ENCODE results near the gene PRAME.

PRAME gene

GRCh38 chr22:22526125-22526912 lies 32.7 kb downstream of the PRAME start:
- DNase-seq, result no peak
- TF ChIP-seq, protein P1, sequence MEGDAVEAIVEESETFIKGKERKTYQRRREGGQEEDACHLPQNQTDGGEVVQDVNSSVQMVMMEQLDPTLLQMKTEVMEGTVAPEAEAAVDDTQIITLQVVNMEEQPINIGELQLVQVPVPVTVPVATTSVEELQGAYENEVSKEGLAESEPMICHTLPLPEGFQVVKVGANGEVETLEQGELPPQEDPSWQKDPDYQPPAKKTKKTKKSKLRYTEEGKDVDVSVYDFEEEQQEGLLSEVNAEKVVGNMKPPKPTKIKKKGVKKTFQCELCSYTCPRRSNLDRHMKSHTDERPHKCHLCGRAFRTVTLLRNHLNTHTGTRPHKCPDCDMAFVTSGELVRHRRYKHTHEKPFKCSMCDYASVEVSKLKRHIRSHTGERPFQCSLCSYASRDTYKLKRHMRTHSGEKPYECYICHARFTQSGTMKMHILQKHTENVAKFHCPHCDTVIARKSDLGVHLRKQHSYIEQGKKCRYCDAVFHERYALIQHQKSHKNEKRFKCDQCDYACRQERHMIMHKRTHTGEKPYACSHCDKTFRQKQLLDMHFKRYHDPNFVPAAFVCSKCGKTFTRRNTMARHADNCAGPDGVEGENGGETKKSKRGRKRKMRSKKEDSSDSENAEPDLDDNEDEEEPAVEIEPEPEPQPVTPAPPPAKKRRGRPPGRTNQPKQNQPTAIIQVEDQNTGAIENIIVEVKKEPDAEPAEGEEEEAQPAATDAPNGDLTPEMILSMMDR (IDR thresholded peaks at IDR 0.05; ENCODE audit: low read depth, low read length), result no peak
- H3K36me3 ChIP-seq, result no peaks in the 10 kb centered on the region
- no peak overlapping the region for H3K4me3 ChIP-seq (ENCODE audit: low read depth, low read length)
- no peaks in the 10 kb centered on the region for H3K9me3 ChIP-seq (ENCODE audit: severe bottlenecking)
- H3K27ac ChIP-seq, result no peak overlapping the region
- no peaks in the 10 kb centered on the region for H3K27me3 ChIP-seq (ENCODE audit: insufficient read depth, low read depth, severe bottlenecking)

DNA sequence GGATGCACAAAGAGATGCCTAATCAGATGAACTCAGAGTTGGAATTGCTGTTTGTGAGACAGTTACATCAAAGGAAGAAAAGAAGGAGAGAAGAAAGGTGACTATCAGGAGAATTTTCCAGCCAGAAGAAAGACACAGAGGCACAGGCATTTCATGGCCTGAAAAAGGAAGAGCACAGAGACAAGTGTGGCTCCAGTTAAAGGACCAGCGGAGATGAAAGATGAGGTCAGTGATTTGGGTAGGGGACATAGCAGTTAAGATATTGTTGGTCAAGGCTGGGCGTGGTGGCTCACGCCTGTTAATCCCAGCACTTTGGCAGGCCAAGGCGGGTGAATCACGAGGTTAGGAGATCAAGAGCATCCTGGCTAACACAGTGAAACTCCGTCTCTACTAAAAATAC lies 35.6 kb downstream of the PRAME start:
- H3K27ac ChIP-seq, result no peak overlapping the region
- H3K9me3 ChIP-seq (ENCODE audit: severe bottlenecking), result no peaks in the 10 kb centered on the region
- TF ChIP-seq, protein P1 (IDR thresholded peaks at IDR 0.05; ENCODE audit: low read depth, low read length), result no peak
- H3K27me3 ChIP-seq (ENCODE audit: insufficient read depth, low read depth, severe bottlenecking), result no peaks in the 10 kb centered on the region
- H3K4me3 ChIP-seq (ENCODE audit: low read depth, low read length), result no peak overlapping the region
- no peak for DNase-seq
- H3K36me3 ChIP-seq, result no peaks in the 10 kb centered on the region

GRCh38 chr22:22521631-22522030 lies 37.4 kb downstream of the PRAME start:
- no peak for DNase-seq
- TF ChIP-seq, protein P1 (IDR thresholded peaks at IDR 0.05; ENCODE audit: low read depth, low read length), result no peak
- Histone ChIP-seq H3K36me3 (no peaks in the 10 kb centered on the region), H3K27ac (no peak overlapping the region), H3K9me3 (ENCODE audit: severe bottlenecking) (no peaks in the 10 kb centered on the region), H3K27me3 (ENCODE audit: insufficient read depth, low read depth, severe bottlenecking) (no peaks in the 10 kb centered on the region), H3K4me3 (ENCODE audit: low read depth, low read length) (no peak overlapping the region)

- Histone ChIP-seq H3K27me3 (ENCODE audit: insufficient read depth, low read depth, severe bottlenecking) (no peaks in the 10 kb centered on the region), H3K4me3 (ENCODE audit: low read depth, low read length) (no peak overlapping the region), H3K36me3 (no peaks in the 10 kb centered on the region), H3K27ac (no peak overlapping the region), H3K9me3 (ENCODE audit: severe bottlenecking) (no peaks in the 10 kb centered on the region)
- TF ChIP-seq, protein P1 (IDR thresholded peaks at IDR 0.05; ENCODE audit: low read depth, low read length), result no peak
- no peak for DNase-seq
These were observed 38.1 kb downstream of the PRAME start for GRCh38 chr22:22520667-22521602.

DNA sequence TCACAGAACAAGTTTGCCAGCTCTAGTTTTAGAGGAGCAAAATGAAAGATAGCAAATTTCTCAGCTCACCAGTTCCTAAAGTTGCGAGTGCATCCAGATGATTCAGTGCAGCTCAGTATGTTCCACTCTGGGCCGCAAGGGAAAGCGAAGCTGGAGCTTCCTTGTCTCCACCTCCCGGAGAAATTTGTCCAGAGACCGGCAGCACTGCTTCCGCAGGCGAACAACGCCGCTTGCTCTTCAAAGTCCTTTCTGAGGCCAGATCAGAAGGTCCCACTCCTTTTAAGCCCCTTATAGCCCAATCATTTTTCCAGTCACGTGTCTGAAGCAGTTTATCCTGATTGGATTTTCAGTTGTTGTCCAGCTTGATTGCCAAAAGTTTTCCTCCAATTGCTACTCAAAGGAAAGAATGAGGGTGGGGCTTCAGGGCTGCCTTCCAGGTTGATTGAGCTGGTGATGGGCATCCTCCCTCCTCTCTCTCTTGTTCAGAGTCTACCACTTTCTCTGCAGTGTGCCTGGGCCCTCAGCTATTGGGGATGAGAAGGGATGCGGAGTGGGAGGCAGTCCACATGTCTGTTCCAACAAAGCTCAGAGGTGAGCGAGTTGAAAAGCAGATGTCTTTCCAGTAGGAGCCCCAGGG lies 38.9 kb downstream of the PRAME start, which contains the start of gene ZNF280A:
TSS of gene ZNF280A (minus strand) at position 251 of the 637 bp plus-strand sequence. CDS start 4,640 bp downstream, outside the sequence.
- TF ChIP-seq, protein P1 (IDR thresholded peaks at IDR 0.05; ENCODE audit: low read depth, low read length), result no peak
- no peaks in the 10 kb centered on the region for H3K27me3 ChIP-seq (ENCODE audit: insufficient read depth, low read depth, severe bottlenecking)
- no peak within 1 kb of the TSS for H3K27ac ChIP-seq
- DNase-seq, result no peak
- no peaks in the 10 kb centered on the region for H3K9me3 ChIP-seq (ENCODE audit: severe bottlenecking)
- no peak within 1 kb of the TSS for H3K4me3 ChIP-seq (ENCODE audit: low read depth, low read length)
- H3K36me3 ChIP-seq, result no peaks in the 10 kb centered on the region

All from WERI-Rb-1 (cell line).